ENCODE measurements around the gene THAP2. TPM values are rescaled to one million over a fixed set of nuclear protein-coding genes. Genes with fewer than 3 reads are reported as not detected.

The THAP2 gene
- total RNA-seq, 4 donors from 2014 or later: 3.3 to 5.1 (median 3.7) TPM

- intact Hi-C loops (cut with DNase I): no loop called here
- no peak overlapping the region for H3K27ac ChIP-seq (replicated peaks in 1 of 4)
- WGBS: 57% methylated on average over 3 of the region's 3 CpGs
- TF ChIP-seq POLR2A (IDR thresholded peaks at IDR 0.05; ENCODE audit: low read depth): no peak
- TF ChIP-seq EP300 (IDR thresholded peaks at IDR 0.05): no peak
- TF ChIP-seq POLR2AphosphoS5 (IDR thresholded peaks at IDR 0.05): no peak
- TF ChIP-seq CTCF (IDR thresholded peaks at IDR 0.05): no peak
- no peaks in the 10 kb centered on the region for H3K4me1 ChIP-seq
- H3K36me3 ChIP-seq: peaks cover 57 to 100% (median 83%) of the 10 kb centered on the region in 4 donors
- DNase-seq (ENCODE audit: extremely low spot score): no peak
- H3K4me3 ChIP-seq: no peak overlapping the region
- no peaks in the 10 kb centered on the region for H3K27me3 ChIP-seq
- no peaks in the 10 kb centered on the region for H3K9me3 ChIP-seq
Measured at GRCh38 chr12:71626768-71627167, 37.3 kb upstream of the THAP2 start.

GRCh38 chr12:71627438-71628002 is 36.6 kb upstream of the THAP2 start:
- no peak overlapping the region for H3K27ac ChIP-seq (replicated peaks in 1 of 4)
- no peak for DNase-seq (ENCODE audit: extremely low spot score)
- 95% methylated on average over 2 of the region's 2 CpGs for WGBS
- no peaks in the 10 kb centered on the region for H3K9me3 ChIP-seq
- intact Hi-C loops (cut with DNase I): no loop called here
- TF ChIP-seq EP300 (IDR thresholded peaks at IDR 0.05) (no peak), POLR2A (IDR thresholded peaks at IDR 0.05; ENCODE audit: low read depth) (no peak)
- H3K36me3 ChIP-seq: peaks cover 57 to 100% (median 83%) of the 10 kb centered on the region in 4 donors
- no peaks in the 10 kb centered on the region for H3K27me3 ChIP-seq
- no peak overlapping the region for H3K4me3 ChIP-seq
- no peaks in the 10 kb centered on the region for H3K4me1 ChIP-seq

GRCh38 chr12:71636704-71637115 is 27.4 kb upstream of the THAP2 start:
- peak; percentile 34 to 74 (median 51) for TF ChIP-seq CTCF (IDR thresholded peaks at IDR 0.05)
- TF ChIP-seq POLR2A (IDR thresholded peaks at IDR 0.05; ENCODE audit: low read depth): no peak
- H3K4me1 ChIP-seq: no peaks in the 10 kb centered on the region
- intact Hi-C loops (cut with DNase I): loop anchor here (5.0 kb wide), 1 partner anchor 219 kb away; no protein-coding TSS in a partner anchor
- 30% methylated on average over 3 of the region's 3 CpGs for WGBS
- DNase-seq (ENCODE audit: extremely low spot score): no peak
- H3K27me3 ChIP-seq: no peaks in the 10 kb centered on the region
- no peak overlapping the region for H3K4me3 ChIP-seq
- peaks cover 28 to 98% (median 61%) of the 10 kb centered on the region in 4 donors for H3K36me3 ChIP-seq
- no peaks in the 10 kb centered on the region for H3K9me3 ChIP-seq
- no peak overlapping the region for H3K27ac ChIP-seq (replicated peaks in 1 of 4)

DNA sequence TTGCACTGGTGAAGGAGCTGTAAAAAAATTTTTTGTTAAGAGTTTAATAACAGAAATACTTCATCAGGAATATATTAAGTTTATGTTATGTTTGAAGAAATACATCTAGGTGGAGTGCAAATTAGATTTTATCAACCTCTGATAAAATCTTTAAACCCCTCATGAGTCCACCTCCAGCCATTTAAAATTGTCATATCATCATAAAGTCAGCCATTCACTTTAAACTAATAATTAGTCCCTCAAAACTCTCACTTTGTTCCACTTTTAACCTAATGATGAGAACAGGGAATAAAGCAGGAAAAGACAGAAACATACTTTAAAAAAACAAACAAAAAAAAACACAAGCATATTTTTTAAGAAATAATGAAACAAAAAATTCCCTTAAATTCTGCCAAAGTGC is 25.6 kb upstream of the THAP2 start:
- TF ChIP-seq CTCF (IDR thresholded peaks at IDR 0.05) (no peak), POLR2A (IDR thresholded peaks at IDR 0.05; ENCODE audit: low read depth) (no peak), POLR2AphosphoS5 (IDR thresholded peaks at IDR 0.05) (no peak), EP300 (IDR thresholded peaks at IDR 0.05) (no peak)
- Histone ChIP-seq H3K27me3 (no peaks in the 10 kb centered on the region), H3K36me3 (peaks cover 18 to 98% (median 58%) of the 10 kb centered on the region in 4 donors), H3K4me1 (no peaks in the 10 kb centered on the region), H3K9me3 (no peaks in the 10 kb centered on the region), H3K4me3 (no peak overlapping the region), H3K27ac (replicated peaks in 1 of 4) (no peak overlapping the region)
- DNase-seq (ENCODE audit: extremely low spot score): no peak
- intact Hi-C loops (cut with DNase I): loop anchor here (5.0 kb wide), 1 partner anchor 221 kb away; no protein-coding TSS in a partner anchor

DNA sequence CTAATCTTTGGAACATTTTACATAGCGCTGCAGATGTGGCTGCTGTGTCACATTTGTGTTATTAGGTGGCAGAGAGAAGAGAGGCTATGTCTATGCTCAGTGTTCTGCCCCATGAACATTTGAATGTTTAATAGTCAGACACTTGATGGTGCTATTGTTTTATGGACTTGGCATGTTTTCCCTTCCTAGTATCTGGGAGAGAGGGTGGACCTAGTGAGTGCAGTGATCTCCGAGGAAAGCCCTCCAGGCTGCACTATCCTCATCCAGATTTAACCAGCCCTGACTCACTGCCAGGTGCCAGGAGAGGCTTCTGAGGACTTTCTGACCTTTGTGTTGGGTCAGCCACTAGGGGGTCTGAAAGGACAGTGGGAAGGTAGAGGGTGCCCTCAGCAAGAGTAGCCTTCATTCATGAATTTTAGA is 24.8 kb upstream of the THAP2 start:
- intact Hi-C loops (cut with DNase I): loop anchor here (5.0 kb wide), 1 partner anchor 222 kb away; no protein-coding TSS in a partner anchor
- DNase-seq (ENCODE audit: extremely low spot score): no peak

More for the DNA sequence above, 24.8 kb upstream of the THAP2 start:
- 81% methylated on average over 2 of the region's 2 CpGs for WGBS
- Histone ChIP-seq H3K27ac (replicated peaks in 1 of 4) (no peak overlapping the region), H3K27me3 (no peaks in the 10 kb centered on the region), H3K9me3 (no peaks in the 10 kb centered on the region), H3K4me3 (no peak overlapping the region), H3K4me1 (no peaks in the 10 kb centered on the region), H3K36me3 (peaks cover 14 to 98% (median 58%) of the 10 kb centered on the region in 4 donors)
- TF ChIP-seq EP300 (IDR thresholded peaks at IDR 0.05): no peak
- no peak for TF ChIP-seq POLR2AphosphoS5 (IDR thresholded peaks at IDR 0.05)
- no peak for TF ChIP-seq POLR2A (IDR thresholded peaks at IDR 0.05; ENCODE audit: low read depth)
- TF ChIP-seq CTCF (IDR thresholded peaks at IDR 0.05): no peak
